ENCODE results near the gene BHLHE40.

BHLHE40 gene

GRCh38 chr3:5020242-5020722 is 41.0 kb downstream of the BHLHE40 start:
- H3K27ac ChIP-seq (ENCODE audit: low read depth, low read length) = no peak overlapping the region
- H3K27me3 ChIP-seq (ENCODE audit: low read length) = no peaks in the 10 kb centered on the region
- no peaks in the 10 kb centered on the region for H3F3A ChIP-seq (ENCODE audit: insufficient read depth)
- no peaks in the 10 kb centered on the region for H3K9me3 ChIP-seq (ENCODE audit: insufficient read depth, low read length)
- no peaks in the 10 kb centered on the region for H3K79me2 ChIP-seq (ENCODE audit: insufficient read depth, low read length)
- no peak overlapping the region for H3K4me2 ChIP-seq (ENCODE audit: low read depth, low read length, poor library complexity, severe bottlenecking)
- H2AFZ ChIP-seq (ENCODE audit: low read depth, low read length, severe bottlenecking) = no peak overlapping the region
- no peak overlapping the region for H3K9ac ChIP-seq (ENCODE audit: low read length)
- H3K9me2 ChIP-seq (replicated peaks; ENCODE audit: insufficient read depth, low read length) = no peaks in the 10 kb centered on the region
- H3K4me3 ChIP-seq (ENCODE audit: insufficient read depth, low read length, poor library complexity, severe bottlenecking) = no peak overlapping the region
- no peaks in the 10 kb centered on the region for H3K36me3 ChIP-seq (ENCODE audit: low read length)
- no peaks in the 10 kb centered on the region for H4K20me1 ChIP-seq (ENCODE audit: low read depth, low read length)
- no peak for TF ChIP-seq CTCF (IDR thresholded peaks at IDR 0.05; ENCODE audit: insufficient read depth, low read length, poor library complexity, severe bottlenecking)
- TF ChIP-seq EZH2phosphoT487 (conservative IDR thresholded peaks at IDR 0.05; ENCODE audit: low read length) = no peak

- H3K27ac ChIP-seq (ENCODE audit: low read depth, low read length) = no peak overlapping the region
- H3K9me2 ChIP-seq (replicated peaks; ENCODE audit: insufficient read depth, low read length) = no peaks in the 10 kb centered on the region
- H2AFZ ChIP-seq (ENCODE audit: low read depth, low read length, severe bottlenecking) = no peak overlapping the region
- no peak overlapping the region for H3K9ac ChIP-seq (ENCODE audit: low read length)
- no peaks in the 10 kb centered on the region for H3K9me3 ChIP-seq (ENCODE audit: insufficient read depth, low read length)
- H3K79me2 ChIP-seq (ENCODE audit: insufficient read depth, low read length) = no peaks in the 10 kb centered on the region
- no peak overlapping the region for H3K4me2 ChIP-seq (ENCODE audit: low read depth, low read length, poor library complexity, severe bottlenecking)
- no peak overlapping the region for H3K4me3 ChIP-seq (ENCODE audit: insufficient read depth, low read length, poor library complexity, severe bottlenecking)
- no peaks in the 10 kb centered on the region for H3K27me3 ChIP-seq (ENCODE audit: low read length)
- no peaks in the 10 kb centered on the region for H3K36me3 ChIP-seq (ENCODE audit: low read length)
- TF ChIP-seq CTCF (IDR thresholded peaks at IDR 0.05; ENCODE audit: insufficient read depth, low read length, poor library complexity, severe bottlenecking) = no peak
- no peak for TF ChIP-seq EZH2phosphoT487 (conservative IDR thresholded peaks at IDR 0.05; ENCODE audit: low read length)
- H4K20me1 ChIP-seq (ENCODE audit: low read depth, low read length) = no peaks in the 10 kb centered on the region
- no peaks in the 10 kb centered on the region for H3F3A ChIP-seq (ENCODE audit: insufficient read depth)
Measured at GRCh38 chr3:5021116-5022092, 42.2 kb downstream of the BHLHE40 start.

GRCh38 chr3:5022187-5022965 is 43.1 kb downstream of the BHLHE40 start:
- H4K20me1 ChIP-seq (ENCODE audit: low read depth, low read length) = no peaks in the 10 kb centered on the region
- H3K27ac ChIP-seq (ENCODE audit: low read depth, low read length) = no peak overlapping the region
- H3K4me3 ChIP-seq (ENCODE audit: insufficient read depth, low read length, poor library complexity, severe bottlenecking) = no peak overlapping the region
- no peaks in the 10 kb centered on the region for H3F3A ChIP-seq (ENCODE audit: insufficient read depth)
- no peak overlapping the region for H2AFZ ChIP-seq (ENCODE audit: low read depth, low read length, severe bottlenecking)
- H3K79me2 ChIP-seq (ENCODE audit: insufficient read depth, low read length) = no peaks in the 10 kb centered on the region
- H3K9me3 ChIP-seq (ENCODE audit: insufficient read depth, low read length) = no peaks in the 10 kb centered on the region
- no peak overlapping the region for H3K4me2 ChIP-seq (ENCODE audit: low read depth, low read length, poor library complexity, severe bottlenecking)
- H3K9me2 ChIP-seq (replicated peaks; ENCODE audit: insufficient read depth, low read length) = no peaks in the 10 kb centered on the region
- TF ChIP-seq CTCF (IDR thresholded peaks at IDR 0.05; ENCODE audit: insufficient read depth, low read length, poor library complexity, severe bottlenecking) = no peak
- no peak for TF ChIP-seq EZH2phosphoT487 (conservative IDR thresholded peaks at IDR 0.05; ENCODE audit: low read length)
- no peaks in the 10 kb centered on the region for H3K36me3 ChIP-seq (ENCODE audit: low read length)
- no peaks in the 10 kb centered on the region for H3K27me3 ChIP-seq (ENCODE audit: low read length)
- H3K9ac ChIP-seq (ENCODE audit: low read length) = no peak overlapping the region
